ENCODE results near the gene INTS1.

GRCh38 chr7:1449951-1450350, 54.2 kb downstream of the INTS1 start:
- TF ChIP-seq POLR2A (IDR thresholded peaks at IDR 0.05): no peak
- no peak for TF ChIP-seq CTCF (IDR thresholded peaks at IDR 0.05)

All from heart left ventricle (tissue), 13 donors.